ENCODE results near the gene MPZL3.

- no peak for TF ChIP-seq CTCF (IDR thresholded peaks at IDR 0.05)
- TF ChIP-seq, protein P1, sequence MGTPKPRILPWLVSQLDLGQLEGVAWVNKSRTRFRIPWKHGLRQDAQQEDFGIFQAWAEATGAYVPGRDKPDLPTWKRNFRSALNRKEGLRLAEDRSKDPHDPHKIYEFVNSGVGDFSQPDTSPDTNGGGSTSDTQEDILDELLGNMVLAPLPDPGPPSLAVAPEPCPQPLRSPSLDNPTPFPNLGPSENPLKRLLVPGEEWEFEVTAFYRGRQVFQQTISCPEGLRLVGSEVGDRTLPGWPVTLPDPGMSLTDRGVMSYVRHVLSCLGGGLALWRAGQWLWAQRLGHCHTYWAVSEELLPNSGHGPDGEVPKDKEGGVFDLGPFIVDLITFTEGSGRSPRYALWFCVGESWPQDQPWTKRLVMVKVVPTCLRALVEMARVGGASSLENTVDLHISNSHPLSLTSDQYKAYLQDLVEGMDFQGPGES (IDR thresholded peaks at IDR 0.05; ENCODE audit: low read depth, low read length): no peak
These were observed 57.1 kb downstream of the MPZL3 start for GRCh38 chr11:118194835-118195627.

All from SK-N-SH (cell line).